Adrenal gland (tissue), 12 donors: Measurements from ENCODE around the gene JAM3. TPM values are rescaled to one million over a fixed set of nuclear protein-coding genes. Genes with fewer than 3 reads are reported as not detected.

Experiments
- DNase-seq, 7 donors: peaks; one replicate each; pipeline ENCODE4 v3.0.0-alpha.2; 2019 to 2020
- H3K27ac ChIP-seq, 5 donors: fragments of 200-600 bp; sonication (generic) in 4 of 5; 1 replicate in 3 of 5; 2 replicates in 2 of 5; pipeline versions ENCODE4 v1.5.1 to v1.8.0; 2016 to 2020; ENCODE audit warnings: mild to moderate bottlenecking in 1 of 5
- H3K27me3 ChIP-seq: fragments of 200-600 bp; 2 replicates; pipeline ENCODE4 v1.8.0; 2021
- H3K36me3 ChIP-seq, 2 donors: fragments of 200-600 bp; replicated peaks in 1 of 2; 1 replicate in 1 of 2; 2 replicates in 1 of 2; pipeline versions ENCODE4 v1.5.1 to v1.8.0; 2018 to 2022
- H3K4me1 ChIP-seq, 2 donors: fragments of 200-600 bp; replicated peaks in 1 of 2; 1 replicate in 1 of 2; 2 replicates in 1 of 2; pipeline versions ENCODE4 v1.5.1 to v1.8.0; 2018 to 2021
- H3K4me3 ChIP-seq, 4 donors: fragments of 200-600 bp; sonication (generic) in 3 of 4; one replicate each; pipeline ENCODE4 v1.5.1; 2016 to 2018
- H3K9me3 ChIP-seq, 3 donors: fragments of 200-600 bp; sonication (generic) in 1 of 3; replicated peaks in 1 of 3; 1 replicate in 2 of 3; 2 replicates in 1 of 3; pipeline versions ENCODE4 v1.5.1 to v1.8.0; 2016 to 2021
- CTCF ChIP-seq, 6 experiments: fragments of 450-650 bp in 4 of 6; fragments of 200-600 bp in 2 of 6; sonication (generic) in 1 of 6; IDR thresholded peaks; 1 replicate in 5 of 6; 2 replicates in 1 of 6; pipeline versions ENCODE4 v1.5.1 to v1.8.0; 2016 to 2021; ENCODE audit warnings: antibody characterized with exemption in 6 of 6, mild to moderate bottlenecking in 2 of 6, moderate library complexity in 1 of 6
- POLR2A ChIP-seq, 2 donors: fragments of 450-650 bp; IDR thresholded peaks; one replicate each; pipeline ENCODE4 v1.6.1; 2017; ENCODE audit warnings: antibody characterized with exemption in 2 of 2, mild to moderate bottlenecking in 2 of 2, moderate library complexity in 1 of 2
- WGBS, 4 donors: extraction: QIAGEN DNeasy Blood & Tissue Kit in 2 of 4; methylation state at CpG; one replicate each; pipeline versions ENCODE4 v1.1.5 to v1.1.7; 2013 to 2017; 5-methylcytosine and 5-hydroxymethylcytosine counted together
- intact Hi-C, 2 donors: fragments of 100-400 bp; cut with DNase I; formaldehyde crosslinking; loops; one replicate each; pipeline versions ENCODE4 v1.14.1 to v1.15.0; 2022 to 2023
- polyA plus RNA-seq, 3 donors: library from polyadenylated mRNA; stranded (reverse); fragments of 200-250 nt in 2 of 3; fragments of 350-450 nt in 1 of 3; fragmentation: Illumina TruSeq in 1 of 3; extraction: RNeasy Lipid Tissue Mini Kit (QIAGEN cat#74804) in 1 of 3; gene quantifications; one replicate each; pipeline ENCODE4 v1.2.3, GENCODE V29; 2013 to 2014
- total RNA-seq, 9 donors: library from RNA; depleted of rRNA in 4 of 9; stranded (reverse); fragments of >200 nt in 4 of 9; fragments of 120-200 nt in 1 of 9; fragmentation: NEBNext Ultra II Directional in 1 of 9; extraction: Animal tissue kit (Norgen Biotek cat#: 25700) in 1 of 9; gene quantifications; one replicate each; pipeline versions ENCODE4 v1.1.0 to v1.2.4, GENCODE V29; 2013 to 2023
- donor health status: healthy with polysubstance abuse.
- donor health status: Bipolar disorder and iron deficiency.
- donor health status: DM: yes; HTN: yes; CAD: no.
- donor health status: DM: no; HTN: no; CAD: no.
- donor health status: DM: no; HTN: no; CAD: no.
- donor health status: DM: yes; HTN: yes; CAD: no.

JAM3 gene
- total and polyA plus RNA-seq, 12 donors, result 18.0 to 42.2 (median 31.9) TPM

- H3K36me3 ChIP-seq, result peaks cover 0 to 33% of the 10 kb centered on the region in 2 donors
- no peaks in the 10 kb centered on the region for H3K9me3 ChIP-seq
- TF ChIP-seq POLR2A (IDR thresholded peaks at IDR 0.05), result no peak
- TF ChIP-seq CTCF (IDR thresholded peaks at IDR 0.05), result no peak
- WGBS, 4 donors, result 96 to 98% (median 97%) methylated on average over 5 of the region's 5 CpGs
- no peaks in the 10 kb centered on the region for H3K27me3 ChIP-seq
- intact Hi-C loops, result no loop called here
- no peak overlapping the region for H3K4me3 ChIP-seq
- H3K4me1 ChIP-seq, result no peaks in the 10 kb centered on the region
- no peak for DNase-seq
- H3K27ac ChIP-seq, result no peak overlapping the region
Measured at GRCh38 chr11:134170919-134171281, 102.0 kb downstream of the JAM3 start.

GRCh38 chr11:134171951-134172350, 103.1 kb downstream of the JAM3 start:
- peaks cover 0 to 43% of the 10 kb centered on the region in 2 donors for H3K36me3 ChIP-seq

GRCh38 chr11:134173296-134173695, 104.4 kb downstream of the JAM3 start:
- no peak for TF ChIP-seq POLR2A (IDR thresholded peaks at IDR 0.05)
- intact Hi-C loops, result no loop called here
- peaks cover 0 to 45% of the 10 kb centered on the region in 2 donors for H3K36me3 ChIP-seq
- DNase-seq, result no peak
- 95 to 100% (median 98%) methylated on average over 5 of the region's 5 CpGs; no CpG with 5 or more reads in 1 of the 4 donors for WGBS, 4 donors
- H3K27ac ChIP-seq, result no peak overlapping the region
- no peaks in the 10 kb centered on the region for H3K4me1 ChIP-seq
- H3K4me3 ChIP-seq, result no peak overlapping the region
- H3K27me3 ChIP-seq, result no peaks in the 10 kb centered on the region
- H3K9me3 ChIP-seq, result no peaks in the 10 kb centered on the region

More at GRCh38 chr11:134171951-134172350, 103.1 kb downstream of the JAM3 start:
- TF ChIP-seq CTCF (IDR thresholded peaks at IDR 0.05) (no peak), POLR2A (IDR thresholded peaks at IDR 0.05) (no peak)
- Histone ChIP-seq H3K4me1 (no peaks in the 10 kb centered on the region), H3K27me3 (no peaks in the 10 kb centered on the region), H3K9me3 (no peaks in the 10 kb centered on the region), H3K4me3 (no peak overlapping the region), H3K27ac (no peak overlapping the region)
- 97 to 99% (median 98%) methylated on average over 10 of the region's 10 CpGs for WGBS, 4 donors
- intact Hi-C loops, result no loop called here
- DNase-seq, result no peak

- intact Hi-C loops, result no loop called here
- Histone ChIP-seq H3K4me1 (no peaks in the 10 kb centered on the region), H3K4me3 (no peak overlapping the region), H3K9me3 (no peaks in the 10 kb centered on the region), H3K36me3 (peaks cover 0 to 38% of the 10 kb centered on the region in 2 donors), H3K27ac (no peak overlapping the region), H3K27me3 (no peaks in the 10 kb centered on the region)
- DNase-seq, result no peak
- no peak for TF ChIP-seq CTCF (IDR thresholded peaks at IDR 0.05)
- no peak for TF ChIP-seq POLR2A (IDR thresholded peaks at IDR 0.05)
- WGBS, 4 donors, result 96 to 97% (median 96%) methylated on average over 13 of the region's 13 CpGs
Measured at GRCh38 chr11:134176284-134176683, 107.4 kb downstream of the JAM3 start.

- DNase-seq, result no peak
- Histone ChIP-seq H3K36me3 (peaks cover 0 to 38% of the 10 kb centered on the region in 2 donors), H3K4me1 (no peaks in the 10 kb centered on the region), H3K4me3 (no peak overlapping the region), H3K27me3 (no peaks in the 10 kb centered on the region), H3K9me3 (no peaks in the 10 kb centered on the region), H3K27ac (no peak overlapping the region)
- TF ChIP-seq CTCF (IDR thresholded peaks at IDR 0.05) (no peak), POLR2A (IDR thresholded peaks at IDR 0.05) (no peak)
- intact Hi-C loops, result no loop called here
- 72 to 79% (median 74%) methylated on average over 5 of the region's 5 CpGs for WGBS, 4 donors
Measured at GRCh38 chr11:134178032-134178674, 109.3 kb downstream of the JAM3 start.
